ENCODE measurements around the gene SPATA20. TPM values are rescaled to one million over a fixed set of nuclear protein-coding genes. Genes with fewer than 3 reads are reported as not detected.

SPATA20 gene
- total and polyA plus RNA-seq, 2 of the 4 experiments (the other 2 are of a cell fraction), result 17.0 to 35.0 TPM

DNA sequence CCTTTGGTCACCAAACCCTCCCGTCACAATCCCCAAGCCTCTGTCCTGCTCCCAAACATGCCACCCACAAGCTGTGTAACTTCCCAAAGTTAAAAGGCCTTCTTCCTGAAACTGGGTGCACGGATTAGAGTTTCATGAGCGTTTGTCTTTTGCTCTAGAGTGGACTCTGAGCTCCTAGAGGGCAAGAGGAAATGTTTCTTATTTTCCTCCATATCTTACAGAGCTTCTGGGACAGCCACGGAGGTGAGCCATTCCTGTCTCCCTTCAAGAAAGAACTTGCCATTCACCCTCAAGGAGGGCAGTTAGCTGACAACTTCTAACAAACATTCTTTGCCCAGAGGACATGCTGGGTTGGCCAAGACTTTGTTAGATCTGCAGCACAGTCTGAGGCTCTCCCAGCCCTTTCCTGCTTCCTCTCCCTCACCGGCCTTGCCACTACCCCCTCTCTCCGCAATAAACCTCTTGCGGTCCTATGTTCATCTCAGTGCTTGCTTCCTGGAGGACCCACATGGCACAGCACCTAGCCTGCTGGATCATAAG is 41.3 kb upstream of the SPATA20 start:
- dilution Hi-C loops (cut with HindIII; ENCODE audit: low sequenced_read_pairs, unreplicated experiment), result no loop called here
- peaks cover 4% of the 10 kb centered on the region for H3K4me1 ChIP-seq (ENCODE audit: control insufficient read depth, insufficient read depth, low read length)
- H4K20me1 ChIP-seq (ENCODE audit: insufficient read depth, low read length), result no peaks in the 10 kb centered on the region
- H2BK5ac ChIP-seq (ENCODE audit: low read depth, low read length, poor library complexity, severe bottlenecking), result no peak overlapping the region
- H2BK15ac ChIP-seq (ENCODE audit: low read depth, low read length), result no peak overlapping the region
- H2AFZ ChIP-seq (replicated peaks; ENCODE audit: low read length, poor library complexity), result peak overlapping the region; percentile 53
- H3K9me3 ChIP-seq (ENCODE audit: control insufficient read depth, insufficient read depth, low read length), result no peaks in the 10 kb centered on the region
- H3K9ac ChIP-seq (ENCODE audit: low read depth, low read length), result no peak overlapping the region
- H2BK120ac ChIP-seq (ENCODE audit: low read depth, low read length), result no peak overlapping the region
- ChIA-PET CTCF (no interaction called here), POLR2A (ENCODE audit: unreplicated experiment) (no interaction called here)
- DNase-seq, result no peak
- no TSS peak for BruUV-seq (replicated peaks)
- TF ChIP-seq, protein P1, sequence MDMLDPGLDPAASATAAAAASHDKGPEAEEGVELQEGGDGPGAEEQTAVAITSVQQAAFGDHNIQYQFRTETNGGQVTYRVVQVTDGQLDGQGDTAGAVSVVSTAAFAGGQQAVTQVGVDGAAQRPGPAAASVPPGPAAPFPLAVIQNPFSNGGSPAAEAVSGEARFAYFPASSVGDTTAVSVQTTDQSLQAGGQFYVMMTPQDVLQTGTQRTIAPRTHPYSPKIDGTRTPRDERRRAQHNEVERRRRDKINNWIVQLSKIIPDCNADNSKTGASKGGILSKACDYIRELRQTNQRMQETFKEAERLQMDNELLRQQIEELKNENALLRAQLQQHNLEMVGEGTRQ (IDR thresholded peaks at IDR 0.05; ENCODE audit: low read depth, low read length), result no peak
- TF ChIP-seq FOS (IDR thresholded peaks at IDR 0.05; ENCODE audit: low read depth, low read length), result no peak
- TF ChIP-seq MAZ (IDR thresholded peaks at IDR 0.05; ENCODE audit: borderline replicate concordance, low read depth, low read length), result no peak
- TF ChIP-seq RFX5 (IDR thresholded peaks at IDR 0.05; ENCODE audit: low read depth, low read length), result no peak
- peak overlapping the region; percentile 42 for H2AK9ac ChIP-seq (replicated peaks; ENCODE audit: low read depth, low read length, poor library complexity)
- H3K4me2 ChIP-seq (ENCODE audit: low read depth, low read length), result no peak overlapping the region
- no peak overlapping the region for H4K5ac ChIP-seq (ENCODE audit: low read depth, low read length)
- no peaks in the 10 kb centered on the region for H3K36me3 ChIP-seq (ENCODE audit: control insufficient read depth, insufficient read depth, low read length)
- H3K4ac ChIP-seq (ENCODE audit: low read depth, low read length), result no peak overlapping the region
- no peak overlapping the region for H3K23ac ChIP-seq (ENCODE audit: low read depth, low read length)
- no peak overlapping the region for H2BK20ac ChIP-seq (ENCODE audit: low read depth, low read length)
- intact Hi-C loops (cut with micrococcal nuclease), result no loop called here
- H3K14ac ChIP-seq (replicated peaks; ENCODE audit: low read depth, low read length), result no peak overlapping the region
- no peak overlapping the region for H4K8ac ChIP-seq (ENCODE audit: low read depth in 2 of 2, low read length in 2 of 2)
- H2AK5ac ChIP-seq (ENCODE audit: low read depth, low read length), result no peak overlapping the region
- H3K4me3 ChIP-seq (ENCODE audit: insufficient read depth, low read depth, low read length), result no peak overlapping the region
- no peak overlapping the region for H3K56ac ChIP-seq (ENCODE audit: extremely low read depth, insufficient read depth, low read length)
- no peak overlapping the region for H3K18ac ChIP-seq (ENCODE audit: low read depth, low read length)
- no peaks in the 10 kb centered on the region; the same call in 1 of the 2 replicates for H3K27me3 ChIP-seq (ENCODE audit: control insufficient read depth, insufficient read depth, low read length)
- H3K27ac ChIP-seq (ENCODE audit: insufficient read depth, low read length), result no peak overlapping the region
- H3K79me1 ChIP-seq (ENCODE audit: low read depth in 1 of 2, low read length in 2 of 2), result peaks cover 0 to 3% of the 10 kb centered on the region in 2 experiments; a peak in 1 of 4 replicates
- ATAC-seq (ENCODE audit: low read depth), result no peak
- in situ Hi-C loops (cut with MboI; ENCODE audit: low sequenced_read_pairs), result no loop called here
- peaks cover 16% of the 10 kb centered on the region for H3K9me1 ChIP-seq (ENCODE audit: insufficient read depth, low read length)
- no peak overlapping the region for H4K91ac ChIP-seq (ENCODE audit: insufficient read depth, low read depth, low read length)
- WGBS, 2 experiments (ENCODE audit: extremely low coverage in 2 of 2, insufficient read length in 1 of 2), result no CpG with 5 or more reads among the region's 7 CpGs
